ENCODE measurements around the gene NR2E3. TPM values are rescaled to one million over a fixed set of nuclear protein-coding genes. Genes with fewer than 3 reads are reported as not detected.

NR2E3 gene
- total RNA-seq (2014; rRNA removed; shearing (Covaris generic)): 0.19 and 0.38 TPM in 2 replicates

GRCh38 chr15:71810256-71811035, at the start of gene NR2E3:
TSS of gene NR2E3 (plus strand) at chr15:71810554. CDS start at chr15:71810744, 190 bp downstream.

Small RNA genes lying within 50 kb of the gene (small RNA-seq; reads per million reads assigned to genes)
- 3.3 reads per million, percentile 81 among the genes with 10 or more reads in this experiment for gene RNA5SP399
